KOPT-K1 (cell line): ENCODE results near the gene CIB4.

ENCODE experiments used
- H3K27ac ChIP-seq: fragments of 200-600 bp; sonication (generic); 2 replicates; pipeline ENCODE4 v1.5.1; 2016; ENCODE audit warnings: antibody characterized with exemption, mild to moderate bottlenecking, low read depth, low read length; ENCODE audit not compliant: poor library complexity, severe bottlenecking
- H3K36me3 ChIP-seq: fragments of 200-600 bp; sonication (generic); 2 replicates; pipeline ENCODE4 v1.5.1; 2017; ENCODE audit warnings: antibody characterized with exemption, mild to moderate bottlenecking, low read length, moderate library complexity; ENCODE audit not compliant: insufficient read depth
- H3K9me3 ChIP-seq: fragments of 200-600 bp; sonication (generic); 2 replicates; pipeline ENCODE4 v1.5.1; 2017; ENCODE audit warnings: antibody characterized with exemption, low read length, mild to moderate bottlenecking; ENCODE audit not compliant: insufficient read depth, poor library complexity, severe bottlenecking

Gene CIB4

DNA sequence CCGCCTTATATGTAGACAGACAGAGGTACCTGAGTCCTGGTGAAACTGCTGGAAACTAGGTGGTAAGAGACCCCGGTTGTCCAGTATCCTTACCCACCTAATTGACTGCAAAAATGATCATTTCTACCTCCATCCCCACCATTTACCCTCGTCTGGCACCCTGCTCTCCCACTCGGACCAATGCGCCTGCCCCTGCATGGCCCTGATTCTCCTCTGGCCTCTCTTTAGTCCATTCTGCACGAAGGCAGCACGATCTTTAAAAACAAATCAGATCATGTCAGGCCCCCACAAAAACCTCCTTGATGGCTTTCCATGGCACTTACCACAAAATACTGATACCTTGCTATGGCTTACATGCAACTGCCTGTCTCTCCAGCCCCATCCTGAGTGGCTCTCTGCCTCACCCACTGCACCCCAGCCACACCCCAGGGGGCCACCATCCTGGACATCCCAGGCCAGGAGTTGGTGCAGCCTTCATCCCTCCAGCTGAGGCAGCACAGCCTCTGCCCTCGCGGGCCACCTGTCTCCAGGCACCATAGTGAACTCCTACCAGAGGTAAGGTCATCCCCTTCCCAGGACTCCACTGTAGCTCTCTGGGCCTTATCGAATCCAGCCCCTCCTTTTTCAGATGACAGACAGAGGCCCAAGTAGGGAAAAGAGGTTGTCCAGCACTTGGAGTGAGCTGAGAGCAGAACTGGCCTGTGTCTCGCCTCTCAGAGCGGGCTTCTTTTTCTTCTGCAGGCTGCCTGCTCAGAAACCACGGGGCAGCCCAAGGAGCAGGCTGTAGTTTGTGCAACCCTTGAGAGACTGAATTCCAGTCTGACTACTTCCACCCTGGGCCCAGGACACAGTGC is 12.3 kb upstream of the CIB4 start:
- Histone ChIP-seq H3K27ac (no peak overlapping the region), H3K36me3 (no peaks in the 10 kb centered on the region), H3K9me3 (peaks cover under 1% of the 10 kb centered on the region)

DNA sequence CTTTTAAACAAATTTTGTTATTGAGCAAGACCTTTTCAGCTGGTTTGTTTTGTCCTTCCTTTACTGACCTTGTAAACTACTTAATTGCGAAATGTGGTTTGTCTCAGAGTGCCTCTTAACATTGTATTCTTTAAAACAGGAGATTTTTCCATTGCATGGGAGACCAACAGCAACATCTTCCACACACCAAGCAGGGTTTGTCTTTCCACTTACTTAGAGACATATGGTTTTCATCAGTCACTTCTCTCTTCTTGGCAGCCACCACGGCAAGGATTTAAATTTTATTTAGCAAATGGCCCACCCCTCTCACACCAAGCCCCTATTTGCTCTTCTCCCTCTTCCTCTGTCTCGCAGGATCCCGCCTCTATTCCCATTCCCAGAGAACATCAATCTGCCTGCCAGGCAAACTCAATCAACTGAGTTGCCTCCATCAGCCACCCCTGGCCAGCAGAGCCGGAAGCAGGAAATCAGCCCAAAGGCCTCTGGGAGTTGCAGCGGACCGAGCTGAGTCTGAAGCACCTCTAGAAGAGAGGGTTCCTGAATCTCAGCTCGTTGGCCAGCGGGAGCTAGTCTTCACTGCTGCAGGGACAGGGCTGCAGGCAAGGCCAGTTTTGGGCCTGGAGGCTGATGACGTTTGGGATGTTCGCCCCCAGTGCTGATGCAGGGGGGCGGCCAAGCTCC is 11.3 kb upstream of the CIB4 start:
- Histone ChIP-seq H3K36me3 (no peaks in the 10 kb centered on the region), H3K27ac (no peak overlapping the region), H3K9me3 (no peaks in the 10 kb centered on the region)

DNA sequence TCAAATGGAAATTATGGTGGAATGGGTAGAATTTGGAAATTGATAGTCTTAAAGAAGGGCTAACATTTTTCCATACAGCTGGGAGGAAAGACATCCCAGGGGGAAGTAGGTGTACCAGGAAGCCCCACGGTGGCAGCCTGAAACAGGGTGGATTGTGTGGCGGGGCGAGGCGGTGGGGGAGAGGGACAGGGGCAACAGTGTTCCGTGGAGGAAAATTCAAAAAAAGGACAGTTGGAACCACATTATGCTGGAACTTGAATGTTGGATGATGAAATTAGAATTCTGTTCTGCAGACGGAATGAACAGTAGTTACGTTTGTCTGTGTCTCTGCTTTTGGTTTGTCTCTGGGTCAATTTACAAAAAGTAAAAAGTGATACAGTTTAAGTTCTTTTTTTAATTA is 10.6 kb upstream of the CIB4 start:
- Histone ChIP-seq H3K27ac (no peak overlapping the region), H3K9me3 (no peaks in the 10 kb centered on the region), H3K36me3 (no peaks in the 10 kb centered on the region)

DNA sequence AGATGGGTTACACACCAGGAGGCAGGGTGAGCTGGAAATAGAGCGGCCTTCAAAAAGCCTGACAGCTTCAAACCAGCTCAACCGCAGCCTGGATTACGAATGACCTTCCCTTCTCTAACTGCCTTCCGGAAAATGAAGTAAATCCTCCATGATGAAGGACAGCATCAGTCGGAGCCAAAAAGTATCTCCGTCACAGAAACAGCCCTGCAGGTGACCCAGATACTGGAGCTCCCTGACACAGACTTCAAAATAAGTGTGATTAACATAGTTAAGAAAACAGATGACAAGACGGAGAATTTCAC is 10.3 kb upstream of the CIB4 start:
- H3K27ac ChIP-seq = no peak overlapping the region
- no peaks in the 10 kb centered on the region for H3K9me3 ChIP-seq
- H3K36me3 ChIP-seq = no peaks in the 10 kb centered on the region

DNA sequence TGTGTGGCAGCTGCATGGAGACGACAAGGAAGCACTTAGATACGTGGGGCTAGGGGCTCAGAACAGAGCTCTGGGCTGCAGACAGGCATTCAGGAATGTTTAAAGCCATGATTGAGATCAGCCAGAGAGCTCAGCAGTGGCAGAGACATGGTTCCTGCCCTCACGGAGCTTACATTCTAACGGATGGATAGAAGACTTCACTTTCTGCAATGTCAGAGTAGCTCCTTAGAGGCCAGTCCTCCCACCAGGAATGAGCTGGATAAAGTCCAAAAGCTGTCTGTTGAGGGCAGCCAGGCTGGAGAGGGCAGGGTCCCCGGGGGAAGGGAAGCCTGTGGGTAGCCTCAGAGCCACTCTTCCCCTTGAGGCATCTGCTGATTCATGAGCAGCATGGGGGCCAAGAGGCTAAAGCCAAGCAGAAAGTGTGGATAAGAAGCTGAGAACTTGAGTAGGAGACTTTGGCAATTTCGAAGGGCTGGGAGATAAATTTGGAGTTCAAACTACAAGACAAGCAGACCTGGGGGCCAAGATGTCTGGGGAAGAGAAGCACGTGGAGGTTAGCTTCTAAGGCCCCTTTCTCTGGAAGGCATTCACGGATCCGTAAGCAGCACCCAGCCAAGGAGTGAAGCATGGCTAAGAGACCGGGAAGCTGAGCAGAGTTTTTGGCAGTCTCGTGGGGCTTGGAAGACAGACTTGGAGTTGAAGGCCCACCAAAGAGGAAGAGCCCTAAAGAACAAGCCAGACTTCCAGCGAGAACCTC is 9.7 kb upstream of the CIB4 start:
- H3K36me3 ChIP-seq = no peaks in the 10 kb centered on the region
- no peak overlapping the region for H3K27ac ChIP-seq
- H3K9me3 ChIP-seq = no peaks in the 10 kb centered on the region

DNA sequence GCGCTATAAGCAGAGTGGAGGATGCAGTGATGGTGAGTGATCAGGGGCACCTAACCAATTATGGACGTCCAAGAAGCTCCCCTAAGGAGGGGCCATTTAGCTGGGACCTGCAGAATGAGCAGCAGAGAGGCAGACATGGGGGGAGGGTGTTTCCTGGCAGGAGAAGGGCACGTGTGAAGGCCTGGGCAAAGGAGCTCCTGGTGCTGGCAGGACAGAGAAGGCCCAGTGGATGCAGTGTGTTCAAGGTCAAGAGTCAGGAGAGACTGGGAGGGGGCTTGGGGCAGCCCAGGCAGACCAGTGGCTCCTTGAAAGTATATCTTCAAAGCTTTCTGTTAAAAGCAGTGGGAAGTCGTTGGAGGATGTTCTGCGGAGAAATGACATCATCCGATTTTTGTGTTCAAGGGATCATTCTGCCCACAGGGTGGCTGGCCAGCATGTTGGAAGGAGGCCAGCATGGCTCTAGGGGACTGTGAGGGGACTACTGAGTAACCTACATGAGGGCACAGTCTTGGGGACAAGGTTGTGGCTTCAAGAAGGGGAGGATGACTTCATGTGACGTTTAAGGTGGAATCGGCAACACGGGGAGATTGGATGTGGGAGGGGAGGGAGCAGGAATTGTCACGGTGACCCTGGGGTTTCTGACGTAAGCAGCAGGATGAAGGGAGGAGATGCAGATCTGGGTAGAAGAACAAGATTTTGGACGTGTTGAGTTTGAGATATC is 9.0 kb upstream of the CIB4 start:
- Histone ChIP-seq H3K36me3 (no peaks in the 10 kb centered on the region), H3K9me3 (no peaks in the 10 kb centered on the region), H3K27ac (no peak overlapping the region)

DNA sequence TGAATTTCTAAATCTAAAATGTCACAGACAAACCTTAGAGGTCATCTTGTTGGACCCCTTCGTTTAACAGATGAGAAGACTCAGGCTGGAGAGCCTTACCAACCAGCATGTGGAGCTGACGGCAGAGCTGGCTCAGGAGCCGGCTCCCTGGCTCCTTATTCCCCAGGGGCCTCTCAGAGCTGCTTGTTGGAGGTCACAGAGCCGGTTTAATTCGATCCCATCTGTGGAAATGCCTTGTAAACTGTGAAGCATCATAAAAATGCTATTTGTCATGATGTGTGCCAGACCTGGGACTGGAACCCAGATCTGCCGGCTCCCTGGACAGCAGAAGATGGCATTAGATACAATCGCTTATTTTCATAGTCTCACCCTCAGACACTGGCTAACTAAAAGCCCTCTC is 8.2 kb upstream of the CIB4 start:
- H3K36me3 ChIP-seq = no peaks in the 10 kb centered on the region
- no peaks in the 10 kb centered on the region for H3K9me3 ChIP-seq
- H3K27ac ChIP-seq = no peak overlapping the region

DNA sequence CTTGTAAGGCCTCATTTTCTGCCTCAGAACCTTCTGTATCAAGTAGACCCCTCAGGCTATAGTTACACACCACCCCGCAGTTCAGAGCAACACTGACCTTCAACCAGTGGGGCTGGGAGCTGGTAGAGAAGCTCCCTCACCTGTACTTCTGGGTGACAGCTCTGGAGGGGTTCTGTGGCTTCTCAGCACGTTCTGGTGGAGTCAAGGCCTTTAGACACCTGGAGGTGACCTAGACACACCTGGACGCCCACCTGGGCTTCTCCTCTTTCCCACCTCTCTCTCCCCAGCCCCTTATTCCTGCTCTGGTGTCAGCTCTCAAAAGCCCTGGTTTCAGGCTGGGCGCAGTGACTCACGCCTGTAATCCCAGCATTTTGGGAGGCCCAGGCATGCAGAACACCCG is 7.3 kb upstream of the CIB4 start:
- Histone ChIP-seq H3K36me3 (no peaks in the 10 kb centered on the region), H3K27ac (no peak overlapping the region), H3K9me3 (no peaks in the 10 kb centered on the region)

DNA sequence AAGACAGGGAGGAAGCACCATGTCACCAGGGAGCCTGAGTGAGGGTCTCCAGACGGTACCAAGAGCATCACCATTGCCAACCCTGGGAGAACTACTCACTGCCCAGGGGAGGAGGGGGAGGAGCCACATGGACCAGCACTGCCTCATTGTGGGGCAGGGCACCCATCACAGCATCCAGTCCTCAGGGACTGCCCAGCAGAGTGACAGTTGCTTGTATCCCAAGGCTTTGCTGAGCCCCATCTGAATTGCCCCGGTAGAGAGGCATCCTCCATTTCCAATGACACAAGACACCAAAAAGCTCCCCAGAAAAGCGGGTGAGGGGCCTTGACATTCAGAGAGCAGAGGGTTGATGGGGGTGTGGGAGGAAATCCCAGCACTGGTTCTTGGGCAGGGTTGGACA is 6.8 kb upstream of the CIB4 start:
- Histone ChIP-seq H3K27ac (no peak overlapping the region), H3K36me3 (no peaks in the 10 kb centered on the region), H3K9me3 (no peaks in the 10 kb centered on the region)

DNA sequence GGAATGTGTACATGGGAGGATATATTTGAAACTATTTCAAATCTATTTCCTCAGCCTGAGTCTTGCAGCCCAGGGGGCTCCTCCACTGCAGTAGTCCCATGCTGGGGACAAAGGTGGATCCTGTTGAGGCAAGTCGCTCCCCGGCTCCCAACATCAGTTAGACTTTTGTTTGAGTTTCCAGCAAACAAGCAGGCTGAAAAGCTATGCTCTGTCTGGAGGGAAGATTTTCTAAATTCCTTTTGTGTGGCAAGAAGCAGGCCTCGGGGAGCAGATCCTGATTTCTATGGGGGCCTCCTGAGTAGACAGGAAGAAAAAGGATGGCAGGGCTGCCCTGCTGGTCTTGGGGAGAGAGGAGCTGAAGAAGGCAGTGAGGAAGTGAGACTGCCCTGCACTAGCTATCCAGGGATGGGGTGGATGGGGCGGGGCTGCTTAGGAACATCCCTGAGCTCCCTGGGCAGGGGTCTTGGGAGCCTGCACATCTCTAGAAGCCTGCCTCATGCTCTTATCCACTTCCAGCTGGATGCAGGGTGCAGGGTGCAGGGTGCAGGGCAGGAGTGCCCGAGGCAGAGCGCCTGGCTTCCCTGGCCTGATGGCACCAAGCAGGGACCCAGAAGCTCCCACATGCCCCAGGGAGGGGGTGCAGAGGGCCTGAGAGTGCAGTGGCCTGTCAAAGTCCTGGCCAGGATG is 6.0 kb upstream of the CIB4 start:
- Histone ChIP-seq H3K9me3 (no peaks in the 10 kb centered on the region), H3K27ac (no peak overlapping the region), H3K36me3 (no peaks in the 10 kb centered on the region)

DNA sequence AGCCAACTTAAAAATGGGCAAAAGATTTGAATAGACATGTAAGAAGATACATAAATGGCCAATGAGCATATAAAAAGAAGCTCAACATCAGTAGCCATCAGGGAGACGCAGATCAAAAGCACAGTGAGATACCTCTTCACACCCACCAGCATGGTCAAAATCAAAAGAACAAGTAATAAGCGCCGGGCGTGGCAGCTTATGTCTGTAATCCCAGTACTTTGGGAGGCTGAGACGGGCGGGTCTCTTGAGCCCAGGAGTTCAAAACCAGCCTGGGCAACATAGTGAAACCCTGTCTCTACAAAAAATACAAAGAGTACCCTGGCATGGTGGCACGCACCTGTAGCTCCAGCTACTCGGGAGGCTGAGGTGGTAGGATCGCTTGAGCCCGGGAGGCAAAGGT is 4.6 kb upstream of the CIB4 start:
- no peaks in the 10 kb centered on the region for H3K9me3 ChIP-seq
- no peak overlapping the region for H3K27ac ChIP-seq
- no peaks in the 10 kb centered on the region for H3K36me3 ChIP-seq

DNA sequence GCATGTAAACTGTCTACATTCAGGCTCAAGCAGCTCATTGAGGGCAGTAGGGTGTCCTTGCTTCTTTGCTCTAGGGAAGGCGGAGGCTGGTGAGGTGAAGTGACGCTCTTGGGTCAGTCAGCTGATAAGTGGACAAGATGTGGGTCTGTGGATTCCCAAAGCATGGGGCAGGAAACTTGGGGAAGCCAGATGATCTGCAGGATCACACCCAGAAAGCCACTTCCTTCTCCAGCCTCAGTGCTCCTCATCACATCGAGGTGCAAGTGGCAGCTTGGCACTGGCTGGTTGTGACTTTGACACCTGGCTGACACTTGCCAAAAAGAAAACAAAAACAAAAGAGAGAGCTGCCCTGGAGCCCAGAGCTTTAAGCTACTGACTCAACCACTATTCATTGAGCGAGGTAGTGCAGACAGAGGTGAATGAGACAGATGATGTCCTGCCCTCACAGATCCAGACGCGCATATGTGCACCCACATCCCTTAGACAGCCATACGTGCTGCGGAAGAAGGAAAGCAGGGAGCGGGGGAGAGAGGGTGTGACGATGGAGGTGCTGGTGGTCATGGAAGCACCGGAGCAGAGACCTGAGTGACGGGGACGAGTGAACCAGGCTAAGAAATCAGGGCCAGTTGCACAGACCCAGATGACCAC is 3.1 kb upstream of the CIB4 start:
- Histone ChIP-seq H3K36me3 (no peaks in the 10 kb centered on the region), H3K27ac (no peak overlapping the region), H3K9me3 (no peaks in the 10 kb centered on the region)

DNA sequence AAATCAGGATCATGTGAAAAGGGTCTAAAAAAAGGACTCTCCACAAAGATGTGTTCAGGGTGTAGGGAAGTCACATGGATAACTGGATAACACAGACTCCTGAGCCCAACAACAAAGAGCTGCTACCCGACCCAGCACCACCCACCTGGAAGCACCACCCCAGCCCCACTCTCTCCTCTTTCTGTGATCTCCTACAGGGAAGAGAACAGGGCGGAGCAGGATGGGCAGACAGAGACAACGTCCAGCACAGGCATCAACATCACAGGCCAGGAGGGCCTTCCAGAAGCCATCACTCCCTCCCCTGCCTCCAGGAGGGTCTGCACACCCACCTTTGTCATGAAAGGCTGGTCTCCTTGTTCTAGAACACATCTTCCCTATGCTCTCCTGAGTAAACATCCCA is 1.3 kb upstream of the CIB4 start:
- Histone ChIP-seq H3K36me3 (no peaks in the 10 kb centered on the region), H3K9me3 (no peaks in the 10 kb centered on the region), H3K27ac (no peak overlapping the region)

DNA sequence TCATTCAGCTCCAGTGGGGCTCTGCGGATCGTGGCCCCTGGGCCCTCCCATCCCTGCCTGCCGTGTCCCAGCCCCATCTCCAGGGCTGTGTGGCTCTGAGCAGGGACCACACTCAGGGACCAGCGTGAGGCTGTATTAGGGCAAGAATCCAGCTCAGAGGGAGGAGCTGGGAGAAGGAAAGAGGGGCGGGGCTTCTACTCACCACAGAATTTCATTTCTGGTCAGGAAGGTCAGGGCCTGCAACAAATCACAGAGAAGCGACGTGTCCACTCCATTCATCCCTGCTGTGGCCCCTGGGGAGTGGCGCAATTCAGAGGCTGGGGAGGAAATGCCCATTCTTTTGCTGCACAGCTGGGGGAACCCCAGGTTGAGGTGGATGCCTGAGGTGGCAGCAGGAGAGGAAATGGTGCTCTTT is 828 bp downstream of the CIB4 start:
- H3K9me3 ChIP-seq = no peaks in the 10 kb centered on the region
- no peak overlapping the region for H3K27ac ChIP-seq
- no peaks in the 10 kb centered on the region for H3K36me3 ChIP-seq
